HG03571 (cell line): ENCODE data around the gene PROCA1.
"Not testable (repeated sequence)": the region's sequence is repeated elsewhere in the genome, so short reads cannot be mapped to it uniquely, and the experiment has no call there.

ENCODE experiments used
- ATAC-seq: cut with Tn5 transposase; IDR thresholded peaks from one replicate; pipeline ENCODE4 v1.9.1; 2021; ENCODE audit not compliant: unreplicated experiment

PROCA1 gene

GRCh38 chr17:28726226-28726626 lies 14.5 kb upstream of the PROCA1 start, which contains the start of gene TLCD1:
TLCD1 (minus strand) TSS chr17:28726233; CDS start chr17:28726097, 136 bp downstream.
- no peak for ATAC-seq

GRCh38 chr17:28725660-28726225 lies 14.1 kb upstream of the PROCA1 start:
- ATAC-seq, result no peak

- ATAC-seq, result no peak
These were observed 13.5 kb upstream of the PROCA1 start for GRCh38 chr17:28725166-28725659.

GRCh38 chr17:28724500-28725165 lies 12.9 kb upstream of the PROCA1 start:
- ATAC-seq, result no peak

- ATAC-seq, result not testable (repeated sequence)
These were observed 12.3 kb upstream of the PROCA1 start for GRCh38 chr17:28723836-28724499.

GRCh38 chr17:28723159-28723835 lies 11.6 kb upstream of the PROCA1 start:
- ATAC-seq, result no peak

- ATAC-seq, result no peak
These were observed 10.9 kb upstream of the PROCA1 start for GRCh38 chr17:28722417-28723158.

- ATAC-seq, result not testable (repeated sequence)
These were observed 9.3 kb upstream of the PROCA1 start for GRCh38 chr17:28720997-28721329.

- no peak for ATAC-seq
These were observed 8.7 kb upstream of the PROCA1 start for GRCh38 chr17:28720247-28720996.

GRCh38 chr17:28719021-28719433 lies 7.3 kb upstream of the PROCA1 start:
- ATAC-seq, result no peak

- no peak for ATAC-seq
These were observed 6.8 kb upstream of the PROCA1 start for GRCh38 chr17:28718333-28719020.

- ATAC-seq, result no peak
These were observed 6.1 kb upstream of the PROCA1 start, which contains the start of gene RAB34 for GRCh38 chr17:28717578-28718332. RAB34 (minus strand) TSS chr17:28717868; CDS start chr17:28717266, 602 bp downstream.

GRCh38 chr17:28716740-28717577 lies 5.3 kb upstream of the PROCA1 start:
- ATAC-seq, result no peak

GRCh38 chr17:28715217-28715616 lies 3.5 kb upstream of the PROCA1 start:
- no peak for ATAC-seq

- no peak for ATAC-seq
These were observed 2.6 kb upstream of the PROCA1 start for GRCh38 chr17:28714281-28714680.

- ATAC-seq, result no peak
These were observed 1.2 kb upstream of the PROCA1 start for GRCh38 chr17:28712705-28713415.

GRCh38 chr17:28712032-28712704 lies 480 bp upstream of the PROCA1 start:
- ATAC-seq, result no peak
